ENCODE measurements around the gene CATSPERD.

DNA sequence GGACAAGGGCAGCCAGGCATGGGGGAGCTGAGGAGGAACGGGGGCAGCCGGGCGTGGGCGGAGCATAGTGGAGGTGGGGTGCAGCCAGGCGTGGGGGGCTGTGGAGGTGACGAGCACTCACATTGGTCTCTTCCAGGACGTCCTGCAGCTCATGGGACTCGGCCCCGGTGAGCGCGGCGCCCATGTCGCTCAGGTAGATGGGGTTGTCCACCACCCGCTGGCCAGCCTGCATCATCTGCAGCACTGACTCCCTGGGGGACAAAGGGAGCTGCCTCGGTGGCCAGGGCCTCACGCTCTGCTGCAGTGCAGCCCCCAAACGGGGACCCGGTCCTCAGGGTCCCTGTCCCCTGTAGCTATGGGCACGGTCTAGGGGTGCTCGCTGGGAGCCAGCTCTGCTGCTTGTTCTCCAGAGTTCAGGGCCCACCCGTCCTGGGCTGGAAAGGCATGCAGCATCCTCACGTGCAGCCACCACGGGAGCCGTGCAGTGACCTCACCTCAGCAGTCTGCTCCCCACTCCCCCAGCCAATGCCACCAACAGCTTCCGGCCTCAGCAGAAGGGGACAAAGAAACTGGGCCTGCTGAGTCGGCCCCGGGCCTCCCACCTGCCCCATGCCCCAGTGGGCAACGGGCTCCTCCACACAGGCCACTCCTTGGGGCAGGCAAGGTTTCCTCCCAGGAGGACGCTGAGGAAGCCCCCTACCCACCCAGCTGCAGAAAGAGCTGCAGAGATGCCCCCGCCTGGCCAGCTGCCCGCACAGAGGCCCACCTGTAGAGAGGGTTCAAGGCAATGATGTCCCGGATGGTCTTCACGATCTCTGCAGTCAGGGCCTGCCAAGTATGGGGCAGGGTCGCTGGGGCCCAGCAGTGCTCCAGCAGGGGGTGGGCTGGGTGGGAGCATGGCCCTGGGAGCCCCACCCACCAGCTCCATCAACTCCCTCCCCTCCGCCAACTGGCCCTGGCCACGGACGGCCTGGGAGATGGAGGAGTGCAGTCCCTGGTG lies 12.6 kb upstream of the CATSPERD start:
- TF ChIP-seq GATA2 (IDR thresholded peaks at IDR 0.05; ENCODE audit: low read depth, low read length) (no peak), GATA3 (IDR thresholded peaks at IDR 0.05; ENCODE audit: low read depth, low read length) (no peak)
